ENCODE measurements around the gene SLX4IP. TPM values are rescaled to one million over a fixed set of nuclear protein-coding genes. Genes with fewer than 3 reads are reported as not detected.
A peak's percentile ranks its signal among the peaks of the same experiment; 100 is the strongest.

The SLX4IP gene
- total RNA-seq, 4 donors from 2014 or later = 3.4 to 6.3 (median 3.9) TPM

- WGBS, 2 donors = 35 to 55% methylated on average over 3 of the region's 3 CpGs
- H3K27me3 ChIP-seq = no peaks in the 10 kb centered on the region
- peaks cover 29 to 100% (median 71%) of the 10 kb centered on the region in 3 donors for H3K4me1 ChIP-seq
- TF ChIP-seq CTCF (IDR thresholded peaks at IDR 0.05) (no peak), POLR2A (IDR thresholded peaks at IDR 0.05) (no peak)
- H3K36me3 ChIP-seq = peaks cover 48 to 94% (median 64%) of the 10 kb centered on the region in 3 donors
- peak overlapping the region; percentile 16 to 99 (median 80) for H3K27ac ChIP-seq
- H3K4me3 ChIP-seq = no peak overlapping the region
- DNase-seq = no peak
- intact Hi-C loops (cut with DNase I) = no loop called here
- H3K9me3 ChIP-seq = no peaks in the 10 kb centered on the region
Observed at GRCh38 chr20:10649797-10650160, 214.7 kb downstream of the SLX4IP start.

- no peaks in the 10 kb centered on the region for H3K9me3 ChIP-seq
- H3K36me3 ChIP-seq = peaks cover 40 to 92% (median 48%) of the 10 kb centered on the region in 3 donors
- no peaks in the 10 kb centered on the region for H3K27me3 ChIP-seq
- H3K4me1 ChIP-seq = peaks cover 45 to 100% (median 79%) of the 10 kb centered on the region in 3 donors
- 45 to 50% methylated on average over 7 to 8 of the region's 15 CpGs for whole genome bisulfite sequencing, 2 donors
- TF ChIP-seq POLR2A (IDR thresholded peaks at IDR 0.05) = no peak
- no peak for TF ChIP-seq CTCF (IDR thresholded peaks at IDR 0.05)
- intact Hi-C loops (cut with DNase I) = no loop called here
- peak overlapping the region; percentile 62 to 99 (median 88) for H3K27ac ChIP-seq
- no peak for DNase-seq
- no peak overlapping the region for H3K4me3 ChIP-seq
Observed at GRCh38 chr20:10651227-10651990, 216.3 kb downstream of the SLX4IP start.

- no peak for DNase-seq
- peaks cover 46 to 100% (median 79%) of the 10 kb centered on the region in 3 donors for H3K4me1 ChIP-seq
- no peak for TF ChIP-seq CTCF (IDR thresholded peaks at IDR 0.05)
- TF ChIP-seq POLR2A (IDR thresholded peaks at IDR 0.05) = no peak
- peaks cover 33 to 92% (median 43%) of the 10 kb centered on the region in 3 donors for H3K36me3 ChIP-seq
- intact Hi-C loops (cut with DNase I) = no loop called here
- WGBS, 2 donors = 43 to 48% methylated on average over 9 of the region's 9 CpGs
- no peaks in the 10 kb centered on the region for H3K9me3 ChIP-seq
- no peaks in the 10 kb centered on the region for H3K27me3 ChIP-seq
- peak overlapping the region; percentile 80 to 99 (median 92) for H3K27ac ChIP-seq
- H3K4me3 ChIP-seq = peak overlapping the region in 1 of 4 donors; percentile 49
Observed at GRCh38 chr20:10652185-10652584, 217.1 kb downstream of the SLX4IP start.

GRCh38 chr20:10652660-10653261 lies 217.7 kb downstream of the SLX4IP start:
- DNase-seq = no peak
- Histone ChIP-seq H3K4me3 (peak overlapping the region in 2 of 4 donors; percentile 26 to 49), H3K27ac (peak overlapping the region; percentile 80 to 99 (median 92)), H3K4me1 (peaks cover 48 to 100% (median 79%) of the 10 kb centered on the region in 3 donors), H3K36me3 (peaks cover 30 to 92% (median 38%) of the 10 kb centered on the region in 3 donors), H3K9me3 (no peaks in the 10 kb centered on the region), H3K27me3 (no peaks in the 10 kb centered on the region)
- WGBS, 2 donors = 21 to 23% methylated on average over 5 to 9 of the region's 9 CpGs
- intact Hi-C loops (cut with DNase I) = no loop called here
- TF ChIP-seq CTCF (IDR thresholded peaks at IDR 0.05) (no peak), POLR2A (IDR thresholded peaks at IDR 0.05) (no peak)

All from esophagus squamous epithelium (tissue), 5 donors.